ENCODE measurements around the gene GREM2.

Gene GREM2

GRCh38 chr1:240499012-240499411, 112.9 kb downstream of the GREM2 start:
- DNase-seq: no peak
- Histone ChIP-seq H3K36me3 (replicated peaks; ENCODE audit: insufficient read depth, low read length) (no peaks in the 10 kb centered on the region), H4K20me1 (ENCODE audit: insufficient read depth, low read length) (no peaks in the 10 kb centered on the region), H3K4me3 (ENCODE audit: low read length) (no peak overlapping the region), H3K27ac (ENCODE audit: low read length) (no peak overlapping the region), H3F3A (ENCODE audit: insufficient read depth, low read length) (peaks cover 14% of the 10 kb centered on the region), H3K4me2 (ENCODE audit: low read depth, low read length) (peak overlapping the region; percentile 15), H3K4me1 (ENCODE audit: low read length) (peaks cover 33% of the 10 kb centered on the region), H3K79me2 (ENCODE audit: low read length) (no peaks in the 10 kb centered on the region), H3K9me3 (replicated peaks; ENCODE audit: insufficient read depth, low read length) (no peaks in the 10 kb centered on the region), H3K9me2 (replicated peaks; ENCODE audit: insufficient read depth, low read length) (no peaks in the 10 kb centered on the region), H3K9ac (ENCODE audit: low read length) (no peak overlapping the region), H3K27me3 (replicated peaks; ENCODE audit: insufficient read depth, low read length) (no peaks in the 10 kb centered on the region), H2AFZ (ENCODE audit: low read length) (peak overlapping the region; percentile 52)
- TF ChIP-seq CTCF (IDR thresholded peaks at IDR 0.05; ENCODE audit: low read length) (no peak), EZH2 (optimal IDR thresholded peaks at IDR 0.05; ENCODE audit: low read depth, low read length) (no peak)

GRCh38 chr1:240498335-240498734, 113.6 kb downstream of the GREM2 start:
- no peak overlapping the region for H3K4me3 ChIP-seq (ENCODE audit: low read length)
- 0 out of 2 replicates have a peak overlapping the region, but pooled peaks have one; percentile 52 for H2AFZ ChIP-seq (ENCODE audit: low read length)
- H3K4me1 ChIP-seq (ENCODE audit: low read length): peaks cover 30% of the 10 kb centered on the region
- H3K27me3 ChIP-seq (replicated peaks; ENCODE audit: insufficient read depth, low read length): no peaks in the 10 kb centered on the region
- no peak for DNase-seq
- H3K9ac ChIP-seq (ENCODE audit: low read length): no peak overlapping the region
- no peak overlapping the region for H3K4me2 ChIP-seq (ENCODE audit: low read depth, low read length)
- no peaks in the 10 kb centered on the region for H3K9me3 ChIP-seq (replicated peaks; ENCODE audit: insufficient read depth, low read length)
- TF ChIP-seq EZH2 (optimal IDR thresholded peaks at IDR 0.05; ENCODE audit: low read depth, low read length): no peak
- no peak for TF ChIP-seq EZH2phosphoT487 (IDR thresholded peaks at IDR 0.05; ENCODE audit: low read length)
- TF ChIP-seq CTCF (IDR thresholded peaks at IDR 0.05; ENCODE audit: low read length): no peak
- no peaks in the 10 kb centered on the region for H4K20me1 ChIP-seq (ENCODE audit: insufficient read depth, low read length)
- no peaks in the 10 kb centered on the region for H3K79me2 ChIP-seq (ENCODE audit: low read length)
- H3K27ac ChIP-seq (ENCODE audit: low read length): no peak overlapping the region
- no peaks in the 10 kb centered on the region for H3K36me3 ChIP-seq (replicated peaks; ENCODE audit: insufficient read depth, low read length)
- peaks cover 8% of the 10 kb centered on the region for H3F3A ChIP-seq (ENCODE audit: insufficient read depth, low read length)
- no peaks in the 10 kb centered on the region for H3K9me2 ChIP-seq (replicated peaks; ENCODE audit: insufficient read depth, low read length)

- Histone ChIP-seq H3K27me3 (replicated peaks; ENCODE audit: insufficient read depth, low read length) (no peaks in the 10 kb centered on the region), H3K4me2 (ENCODE audit: low read depth, low read length) (no peak overlapping the region), H4K20me1 (ENCODE audit: insufficient read depth, low read length) (no peaks in the 10 kb centered on the region), H2AFZ (ENCODE audit: low read length) (no peak overlapping the region), H3F3A (ENCODE audit: insufficient read depth, low read length) (peaks cover 3% of the 10 kb centered on the region; the same call in 1 of the 2 replicates), H3K9me3 (replicated peaks; ENCODE audit: insufficient read depth, low read length) (no peaks in the 10 kb centered on the region), H3K27ac (ENCODE audit: low read length) (no peak overlapping the region), H3K4me3 (ENCODE audit: low read length) (no peak overlapping the region), H3K79me2 (ENCODE audit: low read length) (no peaks in the 10 kb centered on the region), H3K4me1 (ENCODE audit: low read length) (peaks cover 25% of the 10 kb centered on the region), H3K9me2 (replicated peaks; ENCODE audit: insufficient read depth, low read length) (no peaks in the 10 kb centered on the region), H3K36me3 (replicated peaks; ENCODE audit: insufficient read depth, low read length) (no peaks in the 10 kb centered on the region), H3K9ac (ENCODE audit: low read length) (no peak overlapping the region)
- TF ChIP-seq EZH2phosphoT487 (IDR thresholded peaks at IDR 0.05; ENCODE audit: low read length): no peak
- no peak for TF ChIP-seq CTCF (IDR thresholded peaks at IDR 0.05; ENCODE audit: low read length)
- TF ChIP-seq EZH2 (optimal IDR thresholded peaks at IDR 0.05; ENCODE audit: low read depth, low read length): no peak
- no peak for DNase-seq
These were observed 114.0 kb downstream of the GREM2 start for GRCh38 chr1:240497908-240498307.

Data from MM.1S (cell line).